ENCODE measurements around the gene NEURL4.

The NEURL4 gene

DNA sequence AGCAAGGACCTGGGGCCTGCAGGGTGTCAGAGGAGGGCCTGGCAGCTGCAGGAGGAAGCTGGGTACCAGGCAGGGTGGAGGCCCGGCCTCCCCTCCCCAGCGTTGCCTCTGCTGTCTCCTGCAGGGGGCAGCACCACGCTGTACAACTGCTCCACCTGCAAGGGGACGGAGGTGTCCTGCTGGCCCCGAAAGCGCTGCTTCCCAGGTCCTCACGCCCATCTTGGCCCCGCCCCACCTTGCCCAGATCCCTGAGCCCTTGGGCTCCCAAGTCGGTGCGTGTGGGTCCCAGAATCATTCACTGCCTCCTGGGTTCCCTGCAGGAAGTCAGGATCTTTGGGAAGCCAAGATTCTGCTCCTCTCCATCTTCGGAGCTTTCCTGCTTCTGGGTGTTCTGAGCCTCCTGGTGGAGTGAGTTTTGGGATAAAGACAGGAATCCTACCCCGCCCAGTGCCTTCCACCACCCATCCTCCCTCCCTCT is 27.0 kb upstream of the NEURL4 start:
- DNase-seq: peak; percentile 75 to 87
- no peaks in the 10 kb centered on the region for H3K36me3 ChIP-seq
- TF ChIP-seq, protein P1, sequence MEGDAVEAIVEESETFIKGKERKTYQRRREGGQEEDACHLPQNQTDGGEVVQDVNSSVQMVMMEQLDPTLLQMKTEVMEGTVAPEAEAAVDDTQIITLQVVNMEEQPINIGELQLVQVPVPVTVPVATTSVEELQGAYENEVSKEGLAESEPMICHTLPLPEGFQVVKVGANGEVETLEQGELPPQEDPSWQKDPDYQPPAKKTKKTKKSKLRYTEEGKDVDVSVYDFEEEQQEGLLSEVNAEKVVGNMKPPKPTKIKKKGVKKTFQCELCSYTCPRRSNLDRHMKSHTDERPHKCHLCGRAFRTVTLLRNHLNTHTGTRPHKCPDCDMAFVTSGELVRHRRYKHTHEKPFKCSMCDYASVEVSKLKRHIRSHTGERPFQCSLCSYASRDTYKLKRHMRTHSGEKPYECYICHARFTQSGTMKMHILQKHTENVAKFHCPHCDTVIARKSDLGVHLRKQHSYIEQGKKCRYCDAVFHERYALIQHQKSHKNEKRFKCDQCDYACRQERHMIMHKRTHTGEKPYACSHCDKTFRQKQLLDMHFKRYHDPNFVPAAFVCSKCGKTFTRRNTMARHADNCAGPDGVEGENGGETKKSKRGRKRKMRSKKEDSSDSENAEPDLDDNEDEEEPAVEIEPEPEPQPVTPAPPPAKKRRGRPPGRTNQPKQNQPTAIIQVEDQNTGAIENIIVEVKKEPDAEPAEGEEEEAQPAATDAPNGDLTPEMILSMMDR (IDR thresholded peaks at IDR 0.05): peak; percentile 72 to 86
- peaks cover 0 to 43% (median 31%) of the 10 kb centered on the region in 4 donors for H3K4me1 ChIP-seq
- intact Hi-C loops (cut with DNase I; ENCODE audit: low total_unique reads): no loop called here
- no peak overlapping the region for H3K27ac ChIP-seq
- no peaks in the 10 kb centered on the region for H3K9me3 ChIP-seq
- no peaks in the 10 kb centered on the region for H3K27me3 ChIP-seq
- no peak overlapping the region for H3K4me3 ChIP-seq

DNA sequence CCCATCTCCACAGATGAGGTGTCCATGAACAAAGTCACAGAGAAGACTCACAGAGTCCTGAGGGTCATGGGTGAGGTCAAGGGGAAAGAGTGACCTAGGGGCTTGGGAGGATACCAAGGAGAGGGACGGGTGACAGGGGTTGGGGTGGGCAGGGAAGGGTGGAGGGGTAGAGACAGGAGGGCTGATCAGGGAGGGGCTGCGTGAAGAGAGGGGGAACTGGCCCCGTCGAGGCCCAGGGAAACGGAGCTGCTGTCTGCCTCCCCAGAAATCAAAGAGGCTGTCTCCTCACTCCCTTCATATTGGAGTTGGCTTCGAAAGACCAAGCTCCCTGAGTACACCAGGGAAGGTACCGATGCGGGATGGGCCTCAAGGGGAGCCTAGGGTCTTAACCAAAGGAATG is 26.4 kb upstream of the NEURL4 start:
- Histone ChIP-seq H3K27ac (no peak overlapping the region), H3K27me3 (no peaks in the 10 kb centered on the region), H3K4me3 (no peak overlapping the region), H3K9me3 (no peaks in the 10 kb centered on the region), H3K4me1 (peaks cover 0 to 44% (median 31%) of the 10 kb centered on the region in 4 donors), H3K36me3 (no peaks in the 10 kb centered on the region)
- TF ChIP-seq, protein P1 (IDR thresholded peaks at IDR 0.05): no peak
- no peak for DNase-seq
- intact Hi-C loops (cut with DNase I; ENCODE audit: low total_unique reads): no loop called here

DNA sequence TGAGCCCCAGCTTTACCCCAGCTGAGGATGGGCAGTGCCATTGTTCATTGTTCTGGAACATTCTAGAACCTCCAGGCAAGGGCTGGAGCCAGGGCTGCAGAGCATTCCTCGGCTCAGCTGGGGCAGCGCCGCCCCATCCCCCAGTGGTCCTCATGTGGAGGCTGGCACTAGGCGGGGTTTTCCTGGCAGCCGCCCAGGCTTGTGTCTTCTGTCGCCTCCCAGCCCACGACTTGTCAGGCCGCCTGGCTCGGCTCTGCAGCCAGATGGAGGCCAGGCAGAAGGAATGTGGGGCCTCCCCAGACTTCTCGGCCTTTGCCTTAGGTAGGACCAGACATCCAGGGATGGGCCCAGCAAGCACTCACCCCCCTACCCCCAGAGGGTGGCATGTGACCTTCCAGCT is 25.9 kb upstream of the NEURL4 start, which contains the start of gene TMEM95:
TSS of gene TMEM95 (plus strand) at position 104 of the 400 bp plus-strand sequence. CDS start at position 153, 49 bp downstream.
- H3K9me3 ChIP-seq: no peaks in the 10 kb centered on the region
- TF ChIP-seq, protein P1 (IDR thresholded peaks at IDR 0.05): no peak
- no peak for DNase-seq
- peak within 1 kb of the TSS in 1 of 2 donors; percentile 99 for H3K27ac ChIP-seq
- H3K4me1 ChIP-seq: peaks cover 0 to 50% (median 31%) of the 10 kb centered on the region in 4 donors
- no peaks in the 10 kb centered on the region for H3K36me3 ChIP-seq
- H3K4me3 ChIP-seq: no peak within 1 kb of the TSS
- H3K27me3 ChIP-seq: no peaks in the 10 kb centered on the region
- intact Hi-C loops (cut with DNase I; ENCODE audit: low total_unique reads): no loop called here

DNA sequence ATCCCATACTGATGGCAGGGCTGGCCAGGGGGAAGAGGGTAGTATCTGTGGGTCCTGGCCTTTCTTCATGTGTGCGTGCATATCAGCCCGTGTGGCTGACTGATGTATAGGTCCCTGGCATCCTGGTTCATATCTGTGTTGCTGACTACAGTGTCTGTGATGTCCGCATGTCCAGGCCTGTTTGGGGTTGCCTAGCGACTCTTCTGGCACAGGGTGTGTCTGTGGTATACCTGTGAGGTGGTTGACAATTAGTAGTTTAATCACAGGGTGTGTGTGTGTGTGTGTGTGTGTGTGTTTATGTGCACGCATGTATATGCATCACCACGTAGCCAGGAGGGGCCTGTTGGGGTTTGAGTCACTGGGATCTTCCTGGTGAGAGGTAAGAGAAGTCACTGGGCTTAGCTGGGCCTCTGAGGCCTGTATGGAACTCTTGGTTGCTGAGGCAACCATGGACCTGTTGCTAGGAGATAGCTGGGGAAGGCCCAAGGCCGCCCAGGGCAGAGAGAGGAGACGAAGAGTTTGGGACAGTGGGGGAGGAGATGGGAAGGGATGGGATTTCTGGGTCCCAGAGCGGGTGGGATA is 25.2 kb upstream of the NEURL4 start:
- Histone ChIP-seq H3K27me3 (no peaks in the 10 kb centered on the region), H3K4me3 (no peak overlapping the region), H3K36me3 (no peaks in the 10 kb centered on the region), H3K27ac (peak overlapping the region in 1 of 2 donors; percentile 99), H3K4me1 (peaks cover 0 to 57% (median 38%) of the 10 kb centered on the region in 4 donors), H3K9me3 (no peaks in the 10 kb centered on the region)
- TF ChIP-seq, protein P1 (IDR thresholded peaks at IDR 0.05): no peak
- intact Hi-C loops (cut with DNase I; ENCODE audit: low total_unique reads): loop anchor here (5.0 kb wide), 2 partner anchors 83 to 208 kb away; partner anchors contain the start of genes FGF11, SENP3 and TMEM102
- DNase-seq: no peak

DNA sequence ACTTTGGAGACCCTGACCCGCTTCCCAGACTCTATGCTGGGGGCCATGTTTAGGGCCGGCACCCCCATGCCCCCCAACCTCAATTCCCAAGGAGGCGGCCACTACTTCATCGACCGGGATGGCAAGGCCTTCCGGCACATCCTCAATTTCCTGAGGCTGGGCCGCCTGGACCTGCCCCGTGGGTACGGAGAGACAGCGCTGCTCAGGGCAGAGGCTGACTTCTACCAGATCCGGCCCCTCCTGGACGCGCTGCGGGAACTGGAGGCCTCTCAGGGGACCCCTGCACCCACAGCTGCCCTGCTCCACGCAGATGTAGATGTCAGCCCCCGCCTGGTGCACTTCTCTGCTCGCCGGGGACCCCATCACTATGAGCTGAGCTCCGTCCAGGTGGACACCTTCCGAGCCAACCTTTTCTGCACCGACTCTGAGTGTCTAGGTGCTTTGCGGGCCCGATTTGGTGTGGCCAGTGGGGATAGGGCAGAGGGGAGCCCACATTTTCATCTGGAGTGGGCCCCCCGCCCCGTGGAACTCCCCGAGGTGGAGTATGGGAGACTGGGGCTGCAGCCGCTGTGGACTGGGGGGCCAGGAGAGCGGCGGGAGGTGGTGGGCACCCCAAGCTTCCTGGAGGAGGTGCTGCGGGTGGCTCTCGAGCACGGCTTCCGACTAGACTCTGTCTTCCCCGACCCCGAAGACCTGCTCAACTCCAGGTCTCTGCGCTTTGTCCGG is 23.9 kb upstream of the NEURL4 start:
- no peaks in the 10 kb centered on the region for H3K27me3 ChIP-seq
- intact Hi-C loops (cut with DNase I; ENCODE audit: low total_unique reads): loop anchor here (1.0 to 5.0 kb wide), 3 partner anchors 84 to 209 kb away; partner anchors contain the start of genes FGF11, SENP3 and TMEM102
- TF ChIP-seq, protein P1 (IDR thresholded peaks at IDR 0.05): no peak
- DNase-seq: no peak
- no peaks in the 10 kb centered on the region for H3K9me3 ChIP-seq
- H3K27ac ChIP-seq: peak overlapping the region; percentile 99
- peak overlapping the region; percentile 86 to 91 for H3K4me3 ChIP-seq
- H3K36me3 ChIP-seq: no peaks in the 10 kb centered on the region
- peaks cover 0 to 68% (median 41%) of the 10 kb centered on the region in 4 donors for H3K4me1 ChIP-seq

All from tibial artery (tissue), 4 donors.